GM12875 (cell line): ENCODE measurements around the gene THOP1.

ENCODE experiments used
- H3K4me3 ChIP-seq: one replicate; pipeline ENCODE4 v1.5.1; 2011; ENCODE audit warnings: low read depth, low read length, control low read depth
- CTCF ChIP-seq: IDR thresholded peaks from 2 replicates; pipeline ENCODE4 v1.5.1; 2011; ENCODE audit warnings: low read depth, mild to moderate bottlenecking, control low read depth, inconsistent platforms, low read length, moderate library complexity, borderline replicate concordance; ENCODE audit not compliant: insufficient read depth

THOP1 gene

GRCh38 chr19:2777952-2778683 is 7.2 kb upstream of the THOP1 start:
- TF ChIP-seq CTCF, result no peak
- no peak overlapping the region for H3K4me3 ChIP-seq

- H3K4me3 ChIP-seq, result no peak overlapping the region
- no peak for TF ChIP-seq CTCF
Measured at GRCh38 chr19:2779121-2779740, 6.1 kb upstream of the THOP1 start.

GRCh38 chr19:2780284-2780683 is 5.0 kb upstream of the THOP1 start:
- no peak overlapping the region for H3K4me3 ChIP-seq
- no peak for TF ChIP-seq CTCF

GRCh38 chr19:2782329-2782935 is 2.9 kb upstream of the THOP1 start:
- H3K4me3 ChIP-seq, result peak overlapping the region; percentile 100
- TF ChIP-seq CTCF, result no peak

- TF ChIP-seq CTCF, result peak; percentile 49
- H3K4me3 ChIP-seq, result peak within 1 kb of the TSS; percentile 100
Measured at GRCh38 chr19:2782936-2783780, 2.1 kb upstream of the THOP1 start, which contains the start of gene SGTA. Gene SGTA (minus strand): TSS chr19:2783273. CDS start chr19:2769068, 14,205 bp downstream.

GRCh38 chr19:2783781-2784145 is 1.5 kb upstream of the THOP1 start:
- no peak overlapping the region for H3K4me3 ChIP-seq

More at GRCh38 chr19:2783781-2784145, 1.5 kb upstream of the THOP1 start:
- no peak for TF ChIP-seq CTCF
